ENCODE results near the gene TXNDC16. TPM values are rescaled to one million over a fixed set of nuclear protein-coding genes. Genes with fewer than 3 reads are reported as not detected.

The TXNDC16 gene
- total RNA-seq, 1 donor, result 6.9 TPM

GRCh38 chr14:52442602-52443001, 109.7 kb downstream of the TXNDC16 start:
- DNase-seq (ENCODE audit: low read depth), result no peak
- TF ChIP-seq CTCF (IDR thresholded peaks at IDR 0.05; ENCODE audit: insufficient read depth, low read length), result no peak
- H3K4me3 ChIP-seq (ENCODE audit: low read depth, low read length), result no peak overlapping the region

GRCh38 chr14:52442166-52442565, 110.1 kb downstream of the TXNDC16 start:
- no peak overlapping the region for H3K4me3 ChIP-seq (ENCODE audit: low read depth, low read length)
- no peak for DNase-seq (ENCODE audit: low read depth)
- TF ChIP-seq CTCF (IDR thresholded peaks at IDR 0.05; ENCODE audit: insufficient read depth, low read length), result no peak

- no peak for TF ChIP-seq CTCF (IDR thresholded peaks at IDR 0.05; ENCODE audit: insufficient read depth, low read length)
- DNase-seq (ENCODE audit: low read depth), result no peak
- no peak overlapping the region for H3K4me3 ChIP-seq (ENCODE audit: low read depth, low read length)
Observed at GRCh38 chr14:52439476-52439875, 112.8 kb downstream of the TXNDC16 start.

GRCh38 chr14:52434955-52435354, 117.3 kb downstream of the TXNDC16 start:
- no peak for DNase-seq (ENCODE audit: low read depth)
- TF ChIP-seq CTCF (IDR thresholded peaks at IDR 0.05; ENCODE audit: insufficient read depth, low read length), result no peak
- no peak overlapping the region for H3K4me3 ChIP-seq (ENCODE audit: low read depth, low read length)

- no peak for DNase-seq (ENCODE audit: low read depth)
- TF ChIP-seq CTCF (IDR thresholded peaks at IDR 0.05; ENCODE audit: insufficient read depth, low read length), result no peak
- H3K4me3 ChIP-seq (ENCODE audit: low read depth, low read length), result no peak overlapping the region
Observed at GRCh38 chr14:52430474-52430873, 121.8 kb downstream of the TXNDC16 start.

GRCh38 chr14:52429451-52429850, 122.9 kb downstream of the TXNDC16 start:
- TF ChIP-seq CTCF (IDR thresholded peaks at IDR 0.05; ENCODE audit: insufficient read depth, low read length), result no peak
- H3K4me3 ChIP-seq (ENCODE audit: low read depth, low read length), result no peak overlapping the region
- no peak for DNase-seq (ENCODE audit: low read depth)

GRCh38 chr14:52427460-52427859, 124.8 kb downstream of the TXNDC16 start:
- DNase-seq (ENCODE audit: low read depth), result no peak
- no peak overlapping the region for H3K4me3 ChIP-seq (ENCODE audit: low read depth, low read length)
- no peak for TF ChIP-seq CTCF (IDR thresholded peaks at IDR 0.05; ENCODE audit: insufficient read depth, low read length)

Data from fibroblast of the aortic adventitia (primary cell).